ENCODE results near the gene GALNT5.

DNA sequence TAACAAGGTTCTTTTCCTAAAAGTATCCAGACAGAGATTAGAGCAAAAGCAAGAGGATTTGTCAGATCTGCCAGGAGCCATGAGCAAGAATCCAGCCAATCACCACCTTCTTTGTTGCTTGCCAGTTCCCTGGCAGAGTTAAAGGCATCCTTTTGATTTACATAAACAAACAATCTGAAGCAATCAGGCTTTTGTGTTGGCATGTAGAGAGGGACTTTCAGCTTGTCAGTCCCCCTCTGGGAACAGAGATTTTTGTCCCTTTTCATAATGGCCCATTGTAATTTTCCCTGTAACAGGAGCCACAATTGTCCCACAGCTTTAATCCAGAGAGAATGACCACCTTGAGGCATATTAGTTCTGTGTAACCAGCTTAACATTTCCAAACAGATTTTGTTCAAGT lies 68.3 kb downstream of the GALNT5 start, which contains the start of gene ERMN:
- TF ChIP-seq, protein P1, sequence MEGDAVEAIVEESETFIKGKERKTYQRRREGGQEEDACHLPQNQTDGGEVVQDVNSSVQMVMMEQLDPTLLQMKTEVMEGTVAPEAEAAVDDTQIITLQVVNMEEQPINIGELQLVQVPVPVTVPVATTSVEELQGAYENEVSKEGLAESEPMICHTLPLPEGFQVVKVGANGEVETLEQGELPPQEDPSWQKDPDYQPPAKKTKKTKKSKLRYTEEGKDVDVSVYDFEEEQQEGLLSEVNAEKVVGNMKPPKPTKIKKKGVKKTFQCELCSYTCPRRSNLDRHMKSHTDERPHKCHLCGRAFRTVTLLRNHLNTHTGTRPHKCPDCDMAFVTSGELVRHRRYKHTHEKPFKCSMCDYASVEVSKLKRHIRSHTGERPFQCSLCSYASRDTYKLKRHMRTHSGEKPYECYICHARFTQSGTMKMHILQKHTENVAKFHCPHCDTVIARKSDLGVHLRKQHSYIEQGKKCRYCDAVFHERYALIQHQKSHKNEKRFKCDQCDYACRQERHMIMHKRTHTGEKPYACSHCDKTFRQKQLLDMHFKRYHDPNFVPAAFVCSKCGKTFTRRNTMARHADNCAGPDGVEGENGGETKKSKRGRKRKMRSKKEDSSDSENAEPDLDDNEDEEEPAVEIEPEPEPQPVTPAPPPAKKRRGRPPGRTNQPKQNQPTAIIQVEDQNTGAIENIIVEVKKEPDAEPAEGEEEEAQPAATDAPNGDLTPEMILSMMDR (optimal IDR thresholded peaks at IDR 0.05 in 1 of 3, IDR thresholded peaks at IDR 0.05 in 1 of 3, conservative IDR thresholded peaks at IDR 0.05 in 1 of 3; ENCODE audit: extremely low read depth in 1 of 3, insufficient read depth in 2 of 3, low read length in 3 of 3), result no peak
- TF ChIP-seq EZH2 (IDR thresholded peaks at IDR 0.05; ENCODE audit: low read length), result no peak
